KOPT-K1 (cell line): ENCODE results near the gene FTMT.

Experiments used
- H3K27ac ChIP-seq: fragments of 200-600 bp; sonication (generic); 2 replicates; pipeline ENCODE4 v1.5.1; 2016; ENCODE audit warnings: antibody characterized with exemption, mild to moderate bottlenecking, low read depth, low read length; ENCODE audit not compliant: poor library complexity, severe bottlenecking
- H3K36me3 ChIP-seq: fragments of 200-600 bp; sonication (generic); 2 replicates; pipeline ENCODE4 v1.5.1; 2017; ENCODE audit warnings: antibody characterized with exemption, mild to moderate bottlenecking, low read length, moderate library complexity; ENCODE audit not compliant: insufficient read depth
- H3K9me3 ChIP-seq: fragments of 200-600 bp; sonication (generic); 2 replicates; pipeline ENCODE4 v1.5.1; 2017; ENCODE audit warnings: antibody characterized with exemption, low read length, mild to moderate bottlenecking; ENCODE audit not compliant: insufficient read depth, poor library complexity, severe bottlenecking

Gene FTMT

GRCh38 chr5:121885630-121886029 is 33.9 kb downstream of the FTMT start:
- H3K36me3 ChIP-seq = no peaks in the 10 kb centered on the region
- no peak overlapping the region for H3K27ac ChIP-seq
- H3K9me3 ChIP-seq = peaks cover 5% of the 10 kb centered on the region

GRCh38 chr5:121887727-121888126 is 36.0 kb downstream of the FTMT start:
- Histone ChIP-seq H3K36me3 (no peaks in the 10 kb centered on the region), H3K9me3 (peaks cover 6% of the 10 kb centered on the region), H3K27ac (no peak overlapping the region)

- no peak overlapping the region for H3K27ac ChIP-seq
- H3K9me3 ChIP-seq = peaks cover 6% of the 10 kb centered on the region
- no peaks in the 10 kb centered on the region for H3K36me3 ChIP-seq
Observed at GRCh38 chr5:121890297-121890858, 38.7 kb downstream of the FTMT start.

GRCh38 chr5:121897341-121897740 is 45.7 kb downstream of the FTMT start:
- no peak overlapping the region for H3K27ac ChIP-seq
- H3K36me3 ChIP-seq = no peaks in the 10 kb centered on the region
- no peaks in the 10 kb centered on the region for H3K9me3 ChIP-seq

GRCh38 chr5:121899346-121899745 is 47.7 kb downstream of the FTMT start:
- Histone ChIP-seq H3K27ac (no peak overlapping the region), H3K9me3 (no peaks in the 10 kb centered on the region), H3K36me3 (no peaks in the 10 kb centered on the region)
